Loucy (cell line): ENCODE data around the gene MIA2.

Experiments used
- CTCF ChIP-seq: fragments of 200-600 bp; sonication (generic); conservative IDR thresholded peaks from 2 replicates; pipeline ENCODE4 v1.5.1; 2014; ENCODE audit warnings: mild to moderate bottlenecking, antibody characterized with exemption, low read length
- EZH2phosphoT487 ChIP-seq: fragments of 200-600 bp; IDR thresholded peaks from 2 replicates; pipeline ENCODE4 v1.6.1; 2018; ENCODE audit warnings: antibody characterized with exemption, mild to moderate bottlenecking, moderate library complexity, borderline replicate concordance

- TF ChIP-seq CTCF (no peak), EZH2phosphoT487 (no peak)
These were observed 46.7 kb upstream of the MIA2 start for GRCh38 chr14:39186941-39187525.
